ENCODE results near the gene MYBPH.

The MYBPH gene

GRCh38 chr1:203186446-203187303 is 11.0 kb upstream of the MYBPH start, which contains the start of gene CHI3L1:
Gene CHI3L1, minus strand, starts transcription at chr1:203186704. Its CDS starts 81 bp downstream, at chr1:203186623.
- Histone ChIP-seq H3K27me3 (ENCODE audit: control insufficient read depth in 3 of 3, insufficient read depth in 3 of 3, low read depth in 1 of 3, low read length in 3 of 3) (peaks cover 0 to 3% (median 0%) of the 10 kb centered on the region in 3 experiments), H2AK5ac (ENCODE audit: low read depth, low read length) (peak within 1 kb of the TSS; percentile 9), H3K14ac (ENCODE audit: low read length) (no peak within 1 kb of the TSS), H3K36me3 (replicated peaks in 1 of 2; ENCODE audit: control insufficient read depth in 2 of 2, insufficient read depth in 2 of 2, low read length in 2 of 2) (no peaks in the 10 kb centered on the region), H4K91ac (ENCODE audit: low read depth, low read length, poor library complexity) (no peak within 1 kb of the TSS), H2BK15ac (ENCODE audit: low read length) (peak within 1 kb of the TSS; percentile 2), H3K9me3 (replicated peaks in 1 of 2; ENCODE audit: control insufficient read depth in 2 of 2, insufficient read depth in 1 of 2, low read depth in 1 of 2, low read length in 2 of 2) (no peaks in the 10 kb centered on the region), H2BK120ac (ENCODE audit: low read depth, low read length) (peak within 1 kb of the TSS; percentile 26), H2BK5ac (ENCODE audit: low read length) (no peak within 1 kb of the TSS), H3K23ac (ENCODE audit: low read depth, low read length, poor library complexity) (no peak within 1 kb of the TSS), H2AFZ (ENCODE audit: low read length) (peak within 1 kb of the TSS; percentile 84), H3K27ac (replicated peaks; ENCODE audit: low read length) (no peak within 1 kb of the TSS), H3K4me1 (ENCODE audit: control insufficient read depth in 2 of 2, insufficient read depth in 1 of 2, low read depth in 1 of 2, low read length in 2 of 2) (peaks cover 22 to 24% of the 10 kb centered on the region in 2 donors), H3K79me1 (ENCODE audit: low read depth, low read length) (no peaks in the 10 kb centered on the region), H3K4ac (ENCODE audit: low read length) (peak within 1 kb of the TSS; percentile 56), H3K4me2 (ENCODE audit: insufficient read depth, low read length, poor library complexity, severe bottlenecking) (no peak within 1 kb of the TSS), H3K4me3 (ENCODE audit: low read length in 2 of 2) (no peak within 1 kb of the TSS), H3K9ac (ENCODE audit: low read depth, low read length, poor library complexity) (no peak within 1 kb of the TSS), H4K8ac (ENCODE audit: low read depth, low read length) (no peak within 1 kb of the TSS), H3K18ac (ENCODE audit: low read length) (peak within 1 kb of the TSS; percentile 84), H2BK12ac (ENCODE audit: low read length) (no peak within 1 kb of the TSS)
- DNase-seq (ENCODE audit: low spot score) = no peak
- no CpG with 5 or more reads among the region's 14 CpGs for WGBS, 2 donors (ENCODE audit: extremely low coverage in 2 of 2, insufficient read length in 2 of 2, insufficient replicate concordance in 1 of 2)

- WGBS, 2 donors (ENCODE audit: extremely low coverage in 2 of 2, insufficient read length in 2 of 2, insufficient replicate concordance in 1 of 2) = no CpG with 5 or more reads among the region's 5 CpGs
- H2BK5ac ChIP-seq (ENCODE audit: low read length) = no peak overlapping the region
- no peak overlapping the region for H3K4me3 ChIP-seq (ENCODE audit: low read length in 2 of 2)
- peak overlapping the region; percentile 84 for H3K18ac ChIP-seq (ENCODE audit: low read length)
- no peak overlapping the region for H3K4me2 ChIP-seq (ENCODE audit: insufficient read depth, low read length, poor library complexity, severe bottlenecking)
- H2AK5ac ChIP-seq (ENCODE audit: low read depth, low read length) = no peak overlapping the region
- H3K9ac ChIP-seq (ENCODE audit: low read depth, low read length, poor library complexity) = no peak overlapping the region
- H2BK12ac ChIP-seq (ENCODE audit: low read length) = no peak overlapping the region
- H4K8ac ChIP-seq (ENCODE audit: low read depth, low read length) = no peak overlapping the region
- H3K79me1 ChIP-seq (ENCODE audit: low read depth, low read length) = no peaks in the 10 kb centered on the region
- no peak for DNase-seq (ENCODE audit: low spot score)
- no peak overlapping the region for H4K91ac ChIP-seq (ENCODE audit: low read depth, low read length, poor library complexity)
- peak overlapping the region; percentile 2 for H2BK15ac ChIP-seq (ENCODE audit: low read length)
- H3K14ac ChIP-seq (ENCODE audit: low read length) = no peak overlapping the region
- peaks cover 22 to 25% of the 10 kb centered on the region in 2 donors for H3K4me1 ChIP-seq (ENCODE audit: control insufficient read depth in 2 of 2, insufficient read depth in 1 of 2, low read depth in 1 of 2, low read length in 2 of 2)
- H3K9me3 ChIP-seq (replicated peaks in 1 of 2; ENCODE audit: control insufficient read depth in 2 of 2, insufficient read depth in 1 of 2, low read depth in 1 of 2, low read length in 2 of 2) = no peaks in the 10 kb centered on the region
- H3K27ac ChIP-seq (replicated peaks; ENCODE audit: low read length) = no peak overlapping the region
- no peak overlapping the region for H3K4ac ChIP-seq (ENCODE audit: low read length)
- H3K36me3 ChIP-seq (replicated peaks in 1 of 2; ENCODE audit: control insufficient read depth in 2 of 2, insufficient read depth in 2 of 2, low read length in 2 of 2) = no peaks in the 10 kb centered on the region
- H3K23ac ChIP-seq (ENCODE audit: low read depth, low read length, poor library complexity) = no peak overlapping the region
- peak overlapping the region; percentile 26 for H2BK120ac ChIP-seq (ENCODE audit: low read depth, low read length)
- H2AFZ ChIP-seq (ENCODE audit: low read length) = no peak overlapping the region
- peaks cover 0 to 3% (median 0%) of the 10 kb centered on the region in 3 experiments for H3K27me3 ChIP-seq (ENCODE audit: control insufficient read depth in 3 of 3, insufficient read depth in 3 of 3, low read depth in 1 of 3, low read length in 3 of 3)
Measured at GRCh38 chr1:203186091-203186445, 10.4 kb upstream of the MYBPH start.

GRCh38 chr1:203185585-203185984 is 10.0 kb upstream of the MYBPH start:
- Histone ChIP-seq H3K4me3 (ENCODE audit: low read length in 2 of 2) (no peak overlapping the region), H3K9ac (ENCODE audit: low read depth, low read length, poor library complexity) (no peak overlapping the region), H3K14ac (ENCODE audit: low read length) (no peak overlapping the region), H3K27ac (replicated peaks; ENCODE audit: low read length) (no peak overlapping the region), H2AK5ac (ENCODE audit: low read depth, low read length) (peak overlapping the region; percentile 93), H3K18ac (ENCODE audit: low read length) (peak overlapping the region; percentile 73), H2BK15ac (ENCODE audit: low read length) (no peak overlapping the region), H2AFZ (ENCODE audit: low read length) (no peak overlapping the region), H3K4me2 (ENCODE audit: insufficient read depth, low read length, poor library complexity, severe bottlenecking) (no peak overlapping the region), H2BK120ac (ENCODE audit: low read depth, low read length) (no peak overlapping the region), H3K9me3 (replicated peaks in 1 of 2; ENCODE audit: control insufficient read depth in 2 of 2, insufficient read depth in 1 of 2, low read depth in 1 of 2, low read length in 2 of 2) (no peaks in the 10 kb centered on the region), H2BK12ac (ENCODE audit: low read length) (no peak overlapping the region), H3K4ac (ENCODE audit: low read length) (no peak overlapping the region), H4K8ac (ENCODE audit: low read depth, low read length) (no peak overlapping the region), H2BK5ac (ENCODE audit: low read length) (no peak overlapping the region), H3K27me3 (ENCODE audit: control insufficient read depth in 3 of 3, insufficient read depth in 3 of 3, low read depth in 1 of 3, low read length in 3 of 3) (peaks cover 0 to 3% (median 0%) of the 10 kb centered on the region in 3 experiments), H4K91ac (ENCODE audit: low read depth, low read length, poor library complexity) (no peak overlapping the region), H3K23ac (ENCODE audit: low read depth, low read length, poor library complexity) (no peak overlapping the region), H3K36me3 (replicated peaks in 1 of 2; ENCODE audit: control insufficient read depth in 2 of 2, insufficient read depth in 2 of 2, low read length in 2 of 2) (no peaks in the 10 kb centered on the region), H3K4me1 (ENCODE audit: control insufficient read depth in 2 of 2, insufficient read depth in 1 of 2, low read depth in 1 of 2, low read length in 2 of 2) (peaks cover 22 to 25% of the 10 kb centered on the region in 2 donors), H3K79me1 (ENCODE audit: low read depth, low read length) (no peaks in the 10 kb centered on the region)
- no CpG with 5 or more reads among the region's 4 CpGs for WGBS, 2 donors (ENCODE audit: extremely low coverage in 2 of 2, insufficient read length in 2 of 2, insufficient replicate concordance in 1 of 2)
- DNase-seq (ENCODE audit: low spot score) = no peak

GRCh38 chr1:203185061-203185461 is 9.4 kb upstream of the MYBPH start:
- H2BK5ac ChIP-seq (ENCODE audit: low read length) = no peak overlapping the region
- H3K79me1 ChIP-seq (ENCODE audit: low read depth, low read length) = no peaks in the 10 kb centered on the region
- H4K91ac ChIP-seq (ENCODE audit: low read depth, low read length, poor library complexity) = no peak overlapping the region
- H2AFZ ChIP-seq (ENCODE audit: low read length) = no peak overlapping the region
- H3K4me1 ChIP-seq (ENCODE audit: control insufficient read depth in 2 of 2, insufficient read depth in 1 of 2, low read depth in 1 of 2, low read length in 2 of 2) = peaks cover 22 to 26% of the 10 kb centered on the region in 2 donors
- H4K8ac ChIP-seq (ENCODE audit: low read depth, low read length) = no peak overlapping the region
- no peak overlapping the region for H3K4ac ChIP-seq (ENCODE audit: low read length)
- peaks cover 0 to 3% (median 0%) of the 10 kb centered on the region in 3 experiments for H3K27me3 ChIP-seq (ENCODE audit: control insufficient read depth in 3 of 3, insufficient read depth in 3 of 3, low read depth in 1 of 3, low read length in 3 of 3)
- peak overlapping the region in 1 of 2 donors; percentile 5 for H3K4me3 ChIP-seq (ENCODE audit: low read length in 2 of 2)
- H2AK5ac ChIP-seq (ENCODE audit: low read depth, low read length) = peak overlapping the region; percentile 93
- no peak overlapping the region for H3K27ac ChIP-seq (replicated peaks; ENCODE audit: low read length)
- H3K14ac ChIP-seq (ENCODE audit: low read length) = no peak overlapping the region
- no peak for DNase-seq (ENCODE audit: low spot score)
- H2BK15ac ChIP-seq (ENCODE audit: low read length) = no peak overlapping the region
- peak overlapping the region; percentile 16 for H3K18ac ChIP-seq (ENCODE audit: low read length)
- no peak overlapping the region for H3K23ac ChIP-seq (ENCODE audit: low read depth, low read length, poor library complexity)
- WGBS, 2 donors (ENCODE audit: extremely low coverage in 2 of 2, insufficient read length in 2 of 2, insufficient replicate concordance in 1 of 2) = no CpG with 5 or more reads among the region's 10 CpGs
- H3K9ac ChIP-seq (ENCODE audit: low read depth, low read length, poor library complexity) = no peak overlapping the region
- H3K36me3 ChIP-seq (replicated peaks in 1 of 2; ENCODE audit: control insufficient read depth in 2 of 2, insufficient read depth in 2 of 2, low read length in 2 of 2) = no peaks in the 10 kb centered on the region
- no peak overlapping the region for H3K4me2 ChIP-seq (ENCODE audit: insufficient read depth, low read length, poor library complexity, severe bottlenecking)
- no peaks in the 10 kb centered on the region for H3K9me3 ChIP-seq (replicated peaks in 1 of 2; ENCODE audit: control insufficient read depth in 2 of 2, insufficient read depth in 1 of 2, low read depth in 1 of 2, low read length in 2 of 2)
- no peak overlapping the region for H2BK120ac ChIP-seq (ENCODE audit: low read depth, low read length)
- H2BK12ac ChIP-seq (ENCODE audit: low read length) = no peak overlapping the region

All from neuronal stem cell (in vitro differentiated cells).